IMR-90 (cell line): ENCODE measurements around the gene NRCAM. TPM values are rescaled to one million over a fixed set of nuclear protein-coding genes. Genes with fewer than 3 reads are reported as not detected.

Experiments
- ATAC-seq: fragments of 200-7000 bp; cut with Tn5 transposase; 2 replicates; pipeline ENCODE4 v1.9.1; 2020; ENCODE audit warnings: low read depth, mild to moderate bottlenecking, moderate library complexity
- BruUV-seq: library from RNA; stranded (reverse); fragments of 400-500 nt; replicated peaks from 2 replicates; lab custom pipeline; 2021; lab: Mats Ljungman, UMichigan
- CTCF ChIA-PET: fragments of 300-600 bp; formaldehyde crosslinking; extraction: SDS; loops from one replicate; lab custom pipeline; 2021; ENCODE audit warnings: antibody characterized with exemption; lab: Yijun Ruan, JAX
- POLR2A ChIA-PET: fragments of 300-600 bp; sonication (Branson Sonifier 250); formaldehyde crosslinking; loops from one replicate; lab custom pipeline; 2022; ENCODE audit warnings: antibody characterized with exemption; ENCODE audit not compliant: unreplicated experiment; lab: Charles Lee
- DNase-seq: peaks from one replicate; pipeline ENCODE4 v3.0.0; 2013
- H2AFZ ChIP-seq: replicated peaks from 2 replicates; pipeline ENCODE3; 2013; ENCODE audit warnings: low read length, mild to moderate bottlenecking; ENCODE audit not compliant: poor library complexity
- H2AK5ac ChIP-seq: 2 replicates; pipeline ENCODE4 v1.6.1; 2013; ENCODE audit warnings: low read depth, low read length, inconsistent platforms
- H2AK9ac ChIP-seq: replicated peaks from 2 replicates; pipeline ENCODE3; 2013; ENCODE audit warnings: mild to moderate bottlenecking, low read depth, low read length, moderate library complexity; ENCODE audit not compliant: poor library complexity
- H2BK120ac ChIP-seq: 2 replicates; pipeline ENCODE4 v1.6.1; 2013; ENCODE audit warnings: low read depth, low read length, inconsistent platforms
- H2BK15ac ChIP-seq: 3 replicates; pipeline ENCODE4 v1.6.1; 2013; ENCODE audit warnings: low read depth, low read length, inconsistent platforms
- H2BK20ac ChIP-seq: 2 replicates; pipeline ENCODE4 v1.6.1; 2013; ENCODE audit warnings: low read depth, mild to moderate bottlenecking, inconsistent platforms, low read length, moderate library complexity
- H2BK5ac ChIP-seq: 2 replicates; pipeline ENCODE4 v1.6.1; 2013; ENCODE audit warnings: mild to moderate bottlenecking, low read depth, low read length, inconsistent platforms; ENCODE audit not compliant: poor library complexity, severe bottlenecking
- H3K14ac ChIP-seq: replicated peaks from 2 replicates; pipeline ENCODE4 v1.6.1; 2013; ENCODE audit warnings: low read depth, low read length, inconsistent platforms
- H3K18ac ChIP-seq: 2 replicates; pipeline ENCODE4 v1.6.1; 2013; ENCODE audit warnings: low read depth, low read length, control low read depth
- H3K23ac ChIP-seq: 2 replicates; pipeline ENCODE4 v1.6.1; 2013; ENCODE audit warnings: low read depth, low read length, inconsistent platforms
- H3K27ac ChIP-seq: 2 replicates; pipeline ENCODE4 v1.5.1; 2013; ENCODE audit warnings: mild to moderate bottlenecking, control low read depth, low read length; ENCODE audit not compliant: insufficient read depth
- H3K27me3 ChIP-seq: 2 replicates; pipeline ENCODE4 v1.6.1; 2013; ENCODE audit warnings: low read length; ENCODE audit not compliant: control insufficient read depth, insufficient read depth
- H3K36me3 ChIP-seq: 2 replicates; pipeline ENCODE4 v1.6.1; 2013; ENCODE audit warnings: low read length, mixed read lengths; ENCODE audit not compliant: control insufficient read depth, insufficient read depth
- H3K4ac ChIP-seq: 2 replicates; pipeline ENCODE4 v1.6.1; 2013; ENCODE audit warnings: low read depth, low read length, inconsistent platforms
- H3K4me1 ChIP-seq: 2 replicates; pipeline ENCODE4 v1.6.1; 2013; ENCODE audit warnings: low read length, mixed read lengths; ENCODE audit not compliant: control insufficient read depth, insufficient read depth
- H3K4me2 ChIP-seq: 2 replicates; pipeline ENCODE4 v1.6.1; 2013; ENCODE audit warnings: low read depth, mild to moderate bottlenecking, control low read depth, low read length, moderate library complexity
- H3K4me3 ChIP-seq: 2 replicates; pipeline ENCODE4 v1.5.1; 2013; ENCODE audit warnings: low read depth, mild to moderate bottlenecking, control low read depth, low read length, moderate library complexity; ENCODE audit not compliant: insufficient read depth
- H3K56ac ChIP-seq: 2 replicates; pipeline ENCODE4 v1.6.1; 2013; ENCODE audit warnings: low read length, inconsistent platforms; ENCODE audit not compliant: insufficient read depth; ENCODE audit errors: extremely low read depth
- H3K79me1 ChIP-seq, 2 experiments: 2 replicates each; pipeline ENCODE4 v1.6.1; 2013; ENCODE audit warnings: low read length in 2 of 2, inconsistent platforms in 1 of 2, low read depth in 1 of 2
- H3K9ac ChIP-seq: 2 replicates; pipeline ENCODE4 v1.6.1; 2013; ENCODE audit warnings: low read depth, low read length, control low read depth
- H3K9me1 ChIP-seq: 2 replicates; pipeline ENCODE4 v1.6.1; 2013; ENCODE audit warnings: low read length, inconsistent platforms; ENCODE audit not compliant: insufficient read depth
- H3K9me3 ChIP-seq: 2 replicates; pipeline ENCODE4 v1.6.1; 2013; ENCODE audit warnings: low read length; ENCODE audit not compliant: control insufficient read depth, insufficient read depth
- H4K20me1 ChIP-seq: 2 replicates; pipeline ENCODE4 v1.6.1; 2013; ENCODE audit warnings: low read length, inconsistent platforms; ENCODE audit not compliant: insufficient read depth
- H4K5ac ChIP-seq: 2 replicates; pipeline ENCODE4 v1.6.1; 2013; ENCODE audit warnings: mild to moderate bottlenecking, low read depth, low read length, control low read depth
- H4K8ac ChIP-seq, 2 experiments: 2 replicates each; pipeline ENCODE4 v1.6.1; 2013; ENCODE audit warnings: low read depth in 2 of 2, low read length in 2 of 2, control low read depth in 1 of 2, inconsistent platforms in 1 of 2
- H4K91ac ChIP-seq: 2 replicates; pipeline ENCODE4 v1.6.1; 2013; ENCODE audit warnings: low read depth, low read length, inconsistent platforms; ENCODE audit not compliant: insufficient read depth
- BHLHE40 ChIP-seq: fragments of 150-350 bp; IDR thresholded peaks from 2 replicates; pipeline ENCODE4 v1.6.1; 2016; ENCODE audit warnings: mild to moderate bottlenecking, low read depth, low read length
- CEBPB ChIP-seq: IDR thresholded peaks from 2 replicates; pipeline ENCODE4 v1.6.1; 2012; ENCODE audit warnings: low read depth, low read length, improper control_type of control experiment
- CHD1 ChIP-seq: IDR thresholded peaks from 2 replicates; pipeline ENCODE4 v1.6.1; 2012; ENCODE audit warnings: low read depth, low read length, improper control_type of control experiment
- CTCF ChIP-seq: conservative IDR thresholded peaks from 2 replicates; pipeline ENCODE4 v1.5.1; 2012; ENCODE audit warnings: mild to moderate bottlenecking, low read depth, low read length, improper control_type of control experiment
- ELK1 ChIP-seq: fragments of 150-350 bp; IDR thresholded peaks from 2 replicates; pipeline ENCODE4 v1.6.1; 2016; ENCODE audit warnings: low read depth, mild to moderate bottlenecking, low read length, moderate library complexity, borderline replicate concordance
- FOS ChIP-seq: fragments of 150-350 bp; IDR thresholded peaks from 2 replicates; pipeline ENCODE4 v1.6.1; 2016; ENCODE audit warnings: low read depth, low read length
- MAFK ChIP-seq: IDR thresholded peaks from 2 replicates; pipeline ENCODE4 v1.6.1; 2012; ENCODE audit warnings: low read depth, low read length, improper control_type of control experiment
- MAZ ChIP-seq: IDR thresholded peaks from 2 replicates; pipeline ENCODE4 v1.6.1; 2012; ENCODE audit warnings: low read depth, mild to moderate bottlenecking, low read length, improper control_type of control experiment, moderate library complexity, borderline replicate concordance
- MXI1 ChIP-seq: IDR thresholded peaks from 2 replicates; pipeline ENCODE4 v1.6.1; 2012; ENCODE audit warnings: low read depth, mild to moderate bottlenecking, low read length, moderate library complexity, borderline replicate concordance
- NFE2L2 ChIP-seq: fragments of 150-350 bp; IDR thresholded peaks from 2 replicates; pipeline ENCODE4 v1.6.1; 2016; ENCODE audit warnings: low read depth, mild to moderate bottlenecking, low read length
- POLR2A ChIP-seq: IDR thresholded peaks from 2 replicates; pipeline ENCODE4 v1.6.1; 2012; ENCODE audit warnings: mild to moderate bottlenecking, low read depth, low read length
- RAD21 ChIP-seq: IDR thresholded peaks from 2 replicates; pipeline ENCODE4 v1.6.1; 2012; ENCODE audit warnings: low read length, improper control_type of control experiment
- RCOR1 ChIP-seq: IDR thresholded peaks from 2 replicates; pipeline ENCODE4 v1.6.1; 2012; ENCODE audit warnings: mild to moderate bottlenecking, low read length, improper control_type of control experiment; ENCODE audit not compliant: insufficient replicate concordance
- RFX5 ChIP-seq: IDR thresholded peaks from 2 replicates; pipeline ENCODE4 v1.8.0; 2012; ENCODE audit warnings: low read depth, mild to moderate bottlenecking, low read length, moderate library complexity
- SMC3 ChIP-seq: fragments of 150-350 bp; IDR thresholded peaks from 2 replicates; pipeline ENCODE4 v1.6.1; 2016; ENCODE audit warnings: low read depth, mild to moderate bottlenecking, antibody characterized with exemption, low read length, moderate library complexity
- USF2 ChIP-seq: fragments of 150-350 bp; IDR thresholded peaks from 2 replicates; pipeline ENCODE4 v1.6.1; 2017; ENCODE audit warnings: mild to moderate bottlenecking, antibody characterized with exemption, low read length, low read depth
- WGBS, 2 experiments: methylation state at CpG; one replicate each; pipeline versions ENCODE4 v1.1.5 to v1.1.7; 2013; ENCODE audit warnings: missing lambda C conversion rate in 2 of 2; ENCODE audit not compliant: insufficient read length in 1 of 2; ENCODE audit errors: extremely low coverage in 2 of 2; 5-methylcytosine and 5-hydroxymethylcytosine counted together
- dilution Hi-C: fragments of 300-500 bp; cut with HindIII; formaldehyde crosslinking; loops from one replicate; pipeline ENCODE4 v1.14.3; 2018; ENCODE audit warnings: low sequenced_read_pairs; ENCODE audit not compliant: unreplicated experiment
- in situ Hi-C: fragments of 300-500 bp; cut with MboI; formaldehyde crosslinking; loops from 3 replicates; pipeline ENCODE4 v1.14.3; 2019; ENCODE audit warnings: low sequenced_read_pairs, inconsistent platforms, mixed read lengths
- intact Hi-C: fragments of 100-400 bp; cut with micrococcal nuclease; formaldehyde crosslinking; loops from 2 replicates; pipeline ENCODE4 v1.10.0; 2022
- polyA plus RNA-seq, 3 experiments: library from polyadenylated mRNA; depleted of rRNA; stranded (reverse); fragments of >200 nt; gene quantifications; 2 replicates each; pipeline ENCODE4 v1.2.3, GENCODE V29; 2012; ENCODE audit warnings: low replicate concordance in 1 of 3
- total RNA-seq: library from RNA; depleted of rRNA; stranded (reverse); fragments of >200 nt; gene quantifications from 2 replicates; pipeline ENCODE4 v1.2.3, GENCODE V29; 2012

Gene NRCAM
- total and polyA plus RNA-seq, 2 of the 4 experiments (the other 2 are of a cell fraction) = 0.46 to 1.1 TPM

DNA sequence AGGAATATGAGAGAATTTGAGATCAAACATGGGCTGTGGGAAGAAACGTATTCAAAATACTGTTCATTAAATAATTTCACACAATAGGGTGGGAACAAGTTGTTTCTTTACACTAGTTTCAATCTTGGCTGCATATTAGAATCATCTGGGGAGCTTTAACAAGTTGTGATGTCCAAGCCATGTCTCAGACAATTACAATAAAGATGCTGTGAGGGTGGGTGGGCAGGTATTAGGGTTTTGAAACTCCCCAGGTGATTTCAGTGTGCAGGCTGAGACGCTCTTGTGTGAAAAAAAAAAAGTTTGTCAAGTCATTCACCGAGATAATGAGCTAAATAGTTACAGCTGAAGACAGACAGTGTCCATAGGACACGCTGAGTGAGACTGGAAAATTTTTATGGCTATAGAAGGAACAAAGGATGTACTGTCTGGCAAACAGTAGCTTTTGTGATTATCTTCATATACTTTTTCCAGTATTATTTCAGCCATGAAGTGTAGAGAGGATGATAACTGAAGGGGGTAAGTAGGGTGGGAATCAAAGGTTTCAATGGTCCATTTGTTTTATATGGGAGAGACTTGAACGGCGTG lies 313.5 kb downstream of the NRCAM start:
- H3K9ac ChIP-seq = no peak overlapping the region
- ChIA-PET CTCF (no interaction called here), POLR2A (no interaction called here)
- no peaks in the 10 kb centered on the region for H3K27me3 ChIP-seq
- H3K36me3 ChIP-seq = no peaks in the 10 kb centered on the region; the same call in 1 of the 2 replicates
- no peak overlapping the region for H2BK20ac ChIP-seq
- no peak overlapping the region for H4K5ac ChIP-seq
- H2AFZ ChIP-seq = no peak overlapping the region
- no peaks in the 10 kb centered on the region for H3K79me1 ChIP-seq
- no peak overlapping the region for H2BK15ac ChIP-seq
- WGBS, 2 experiments = 86% methylated on average over 3 of the region's 6 CpGs; no CpG with 5 or more reads in 1 of the 2 experiments
- no peak overlapping the region for H3K23ac ChIP-seq
- no peak overlapping the region for H2AK9ac ChIP-seq
- H2BK120ac ChIP-seq = no peak overlapping the region
- H3K9me1 ChIP-seq = no peaks in the 10 kb centered on the region
- H3K4me2 ChIP-seq = no peak overlapping the region
- in situ Hi-C loops (loop anchor here (25.0 kb wide), 1 partner anchor 405 kb away; the partner anchor contains the start of gene CBLL1), dilution Hi-C loops (loop anchor here (25.0 kb wide), 1 partner anchor 130 kb away; the partner anchor contains the start of gene LAMB1), intact Hi-C loops (no loop called here)
- no peak overlapping the region for H3K27ac ChIP-seq
- H4K20me1 ChIP-seq = no peaks in the 10 kb centered on the region
- H4K8ac ChIP-seq = no peak overlapping the region
- H2BK5ac ChIP-seq = no peak overlapping the region
- no peak overlapping the region for H2AK5ac ChIP-seq
- no peaks in the 10 kb centered on the region for H3K9me3 ChIP-seq
- H4K91ac ChIP-seq = no peak overlapping the region
- H3K56ac ChIP-seq = no peak overlapping the region
- H3K4me3 ChIP-seq = no peak overlapping the region
- no peak overlapping the region for H3K18ac ChIP-seq
- no peak for ATAC-seq
- no peak overlapping the region for H3K4ac ChIP-seq
- H3K4me1 ChIP-seq = peaks cover 4% of the 10 kb centered on the region; the same call in 1 of the 2 replicates
- TF ChIP-seq POLR2A (no peak), USF2 (no peak), ELK1 (no peak), RFX5 (no peak), MAFK (no peak), MAZ (no peak), SMC3 (no peak), NFE2L2 (no peak), FOS (no peak), RCOR1 (no peak), CTCF (no peak), BHLHE40 (no peak), CHD1 (no peak), CEBPB (no peak), MXI1 (no peak), RAD21 (no peak)
- BruUV-seq = no TSS peak
- no peak for DNase-seq
- no peak overlapping the region for H3K14ac ChIP-seq
